SK-N-SH (cell line): ENCODE data around the gene ZER1. TPM values are rescaled to one million over a fixed set of nuclear protein-coding genes. Genes with fewer than 3 reads are reported as not detected.

Experiments used
- CTCF ChIA-PET: fragments of 300-600, 350-600 bp; formaldehyde crosslinking; extraction: SDS; loops from one replicate; lab custom pipeline; 2021; lab: Yijun Ruan, JAX
- POLR2A ChIA-PET: fragments of 350-600 bp; sonication (Branson Sonifier 250); formaldehyde crosslinking; extraction: SDS; loops from one replicate; lab custom pipeline; 2020; ENCODE audit warnings: antibody characterized with exemption, inconsistent platforms; lab: Yijun Ruan, JAX
- DNase-seq: peaks from one replicate; pipeline ENCODE4 v3.0.0; 2012
- H2AFZ ChIP-seq: fragments of 200-600 bp; sonication (generic); 2 replicates; pipeline ENCODE4 v1.8.1; 2016; ENCODE audit warnings: antibody characterized with exemption, mild to moderate bottlenecking, low read depth
- H3F3A ChIP-seq: fragments of 200-600 bp; sonication (generic); replicated peaks from 2 replicates; pipeline ENCODE3; 2016; ENCODE audit warnings: antibody characterized with exemption, mild to moderate bottlenecking; ENCODE audit not compliant: insufficient read depth
- H3K27ac ChIP-seq, 2 experiments: fragments of 200-500 bp in 1 of 2; fragments of 200-600 bp in 1 of 2; sonication (Bioruptor generic) in 1 of 2; sonication (generic), shearing (Covaris generic) in 1 of 2; 2 replicates each; pipeline versions ENCODE4 v1.5.1 to v1.6.1; 2014 to 2016; ENCODE audit warnings: low read depth in 2 of 2, inconsistent platforms in 1 of 2, low read length in 1 of 2, mild to moderate bottlenecking in 1 of 2, mixed read lengths in 1 of 2
- H3K27me3 ChIP-seq: fragments of 200-600 bp; sonication (generic), shearing (Covaris generic); 2 replicates; pipeline ENCODE4 v1.6.1; 2016; ENCODE audit warnings: mixed run types; ENCODE audit not compliant: insufficient read depth
- H3K36me3 ChIP-seq, 2 experiments: fragments of 200-500 bp in 1 of 2; fragments of 200-600 bp in 1 of 2; sonication (Bioruptor generic) in 1 of 2; sonication (generic) in 1 of 2; replicated peaks in 1 of 2; 2 replicates each; pipeline versions ENCODE3 to v1.5.1; 2014 to 2016; ENCODE audit warnings: low read length in 1 of 2, mild to moderate bottlenecking in 1 of 2; ENCODE audit not compliant: insufficient read depth in 2 of 2, control insufficient read depth in 1 of 2
- H3K4me1 ChIP-seq, 2 experiments: fragments of 200-500 bp in 1 of 2; fragments of 200-600 bp in 1 of 2; sonication (Bioruptor generic) in 1 of 2; sonication (generic), shearing (Covaris generic) in 1 of 2; 2 replicates each; pipeline versions ENCODE4 v1.5.1 to v1.6.1; 2014 to 2016; ENCODE audit warnings: low read depth in 1 of 2, low read length in 1 of 2, mixed run types in 1 of 2; ENCODE audit not compliant: insufficient read depth in 2 of 2, control insufficient read depth in 1 of 2
- H3K4me2 ChIP-seq: fragments of 200-600 bp; sonication (generic), shearing (Covaris generic); 2 replicates; pipeline ENCODE4 v1.6.1; 2017; ENCODE audit warnings: mixed run types
- H3K4me3 ChIP-seq, 2 experiments: fragments of 200-500 bp in 1 of 2; fragments of 200-600 bp in 1 of 2; sonication (Bioruptor generic) in 1 of 2; sonication (generic), shearing (Covaris generic) in 1 of 2; 2 replicates each; pipeline versions ENCODE4 v1.5.1 to v1.8.1; 2014 to 2016; ENCODE audit warnings: low read depth in 2 of 2, inconsistent platforms in 1 of 2, low read length in 1 of 2, mild to moderate bottlenecking in 1 of 2, mixed read lengths in 1 of 2, moderate library complexity in 1 of 2
- H3K79me2 ChIP-seq: fragments of 200-600 bp; sonication (generic); 2 replicates; pipeline ENCODE4 v1.8.1; 2017; ENCODE audit warnings: mild to moderate bottlenecking; ENCODE audit not compliant: insufficient read depth
- H3K9ac ChIP-seq: fragments of 200-600 bp; sonication (generic); 2 replicates; pipeline ENCODE4 v1.6.1; 2017; ENCODE audit warnings: mixed run types
- H3K9me2 ChIP-seq: fragments of 200-600 bp; sonication (generic); 2 replicates; pipeline ENCODE4 v1.6.1; 2017; ENCODE audit warnings: mixed run types
- H3K9me3 ChIP-seq: fragments of 200-600 bp; sonication (generic); 2 replicates; pipeline ENCODE4 v1.6.1; 2017; ENCODE audit warnings: mixed run types, mild to moderate bottlenecking, moderate library complexity
- H4K20me1 ChIP-seq: fragments of 200-600 bp; sonication (generic); 2 replicates; pipeline ENCODE4 v1.6.1; 2017; ENCODE audit warnings: mild to moderate bottlenecking, mixed run types; ENCODE audit not compliant: insufficient read depth
- CHD2 ChIP-seq: fragments of 150-350 bp; IDR thresholded peaks from 2 replicates; pipeline ENCODE4 v1.6.1; 2018; ENCODE audit warnings: low read length; ENCODE audit not compliant: partially characterized antibody
- ELF1 ChIP-seq: IDR thresholded peaks from 2 replicates; pipeline ENCODE4 v1.4.0; 2012
- EZH2phosphoT487 ChIP-seq: fragments of 200-600 bp; sonication (generic); IDR thresholded peaks from 2 replicates; pipeline ENCODE4 v1.6.1; 2017; ENCODE audit warnings: low read depth, mixed run types, mild to moderate bottlenecking, antibody characterized with exemption, moderate library complexity, borderline replicate concordance
- FOXJ3 ChIP-seq: sonication (generic); formaldehyde crosslinking; IDR thresholded peaks from 2 replicates; pipeline ENCODE4 v1.5.1; 2020; ENCODE audit warnings: mild to moderate bottlenecking, missing genetic modification reagents
- GABPA ChIP-seq: IDR thresholded peaks from 2 replicates; pipeline ENCODE4 v1.4.0; 2012; ENCODE audit warnings: low read depth, mild to moderate bottlenecking
- IRF3 ChIP-seq: fragments of 150-350 bp; IDR thresholded peaks from 2 replicates; pipeline ENCODE4 v1.6.1; 2016; ENCODE audit warnings: mild to moderate bottlenecking, low read depth, low read length
- MAX ChIP-seq: IDR thresholded peaks from 2 replicates; pipeline ENCODE4 v1.4.0; 2012; ENCODE audit warnings: low read depth
- NRF1 ChIP-seq: IDR thresholded peaks from 2 replicates; pipeline ENCODE4 v1.6.1; 2012; ENCODE audit warnings: low read depth, mild to moderate bottlenecking, low read length
- PBX3 ChIP-seq: IDR thresholded peaks from 2 replicates; pipeline ENCODE4; 2012
- POLR2AphosphoS5 ChIP-seq: IDR thresholded peaks from 2 replicates; pipeline ENCODE4 v1.6.1; 2012; ENCODE audit warnings: low read depth, low read length
- RCOR1 ChIP-seq: fragments of 150-350 bp; IDR thresholded peaks from 2 replicates; pipeline ENCODE4 v1.6.1; 2017; ENCODE audit warnings: antibody characterized with exemption, low read length
- RFX5 ChIP-seq: IDR thresholded peaks from 2 replicates; pipeline ENCODE4 v1.6.1; 2012; ENCODE audit warnings: mild to moderate bottlenecking, improper control_type of control experiment, low read length
- SIN3A ChIP-seq: IDR thresholded peaks from 2 replicates; pipeline ENCODE4 v1.6.1; 2012; ENCODE audit warnings: low read depth, mild to moderate bottlenecking, low read length, moderate library complexity, borderline replicate concordance
- TAF1 ChIP-seq: IDR thresholded peaks from 2 replicates; pipeline ENCODE4 v1.6.1; 2012; ENCODE audit warnings: low read depth, mild to moderate bottlenecking, low read length, moderate library complexity, borderline replicate concordance
- TEAD4 ChIP-seq: IDR thresholded peaks from 2 replicates; pipeline ENCODE4 v1.4.0; 2012; ENCODE audit warnings: mild to moderate bottlenecking, borderline replicate concordance; ENCODE audit not compliant: insufficient read depth
- YY1 ChIP-seq: IDR thresholded peaks from 2 replicates; pipeline ENCODE4 v1.4.0; 2012; ENCODE audit warnings: low read depth, mild to moderate bottlenecking
- WGBS: methylation state at CpG from one replicate; pipeline ENCODE4 v1.1.6; 2017; ENCODE audit warnings: low lambda C conversion rate; 5-methylcytosine and 5-hydroxymethylcytosine counted together
- polyA plus RNA-seq, 3 experiments: library from polyadenylated mRNA; depleted of rRNA; stranded (reverse); fragments of >200 nt; gene quantifications; 2 replicates each; pipeline ENCODE4 v1.2.3, GENCODE V29; 2012
- TF ChIP-seq, protein P1 (sequence below): fragments of 150-350 bp; IDR thresholded peaks from 2 replicates; pipeline ENCODE4 v1.6.1; 2017; ENCODE audit warnings: antibody characterized with exemption, low read length, low read depth, borderline replicate concordance
- TF ChIP-seq, protein P2 (sequence below): fragments of 200-600 bp; sonication (generic); IDR thresholded peaks from 2 replicates; pipeline ENCODE4 v1.6.1; 2017; ENCODE audit warnings: antibody characterized with exemption, mild to moderate bottlenecking, moderate library complexity

Gene ZER1
- polyA plus RNA-seq, 1 of the 3 experiments (the other 2 are of a cell fraction), result 30.9 TPM

DNA sequence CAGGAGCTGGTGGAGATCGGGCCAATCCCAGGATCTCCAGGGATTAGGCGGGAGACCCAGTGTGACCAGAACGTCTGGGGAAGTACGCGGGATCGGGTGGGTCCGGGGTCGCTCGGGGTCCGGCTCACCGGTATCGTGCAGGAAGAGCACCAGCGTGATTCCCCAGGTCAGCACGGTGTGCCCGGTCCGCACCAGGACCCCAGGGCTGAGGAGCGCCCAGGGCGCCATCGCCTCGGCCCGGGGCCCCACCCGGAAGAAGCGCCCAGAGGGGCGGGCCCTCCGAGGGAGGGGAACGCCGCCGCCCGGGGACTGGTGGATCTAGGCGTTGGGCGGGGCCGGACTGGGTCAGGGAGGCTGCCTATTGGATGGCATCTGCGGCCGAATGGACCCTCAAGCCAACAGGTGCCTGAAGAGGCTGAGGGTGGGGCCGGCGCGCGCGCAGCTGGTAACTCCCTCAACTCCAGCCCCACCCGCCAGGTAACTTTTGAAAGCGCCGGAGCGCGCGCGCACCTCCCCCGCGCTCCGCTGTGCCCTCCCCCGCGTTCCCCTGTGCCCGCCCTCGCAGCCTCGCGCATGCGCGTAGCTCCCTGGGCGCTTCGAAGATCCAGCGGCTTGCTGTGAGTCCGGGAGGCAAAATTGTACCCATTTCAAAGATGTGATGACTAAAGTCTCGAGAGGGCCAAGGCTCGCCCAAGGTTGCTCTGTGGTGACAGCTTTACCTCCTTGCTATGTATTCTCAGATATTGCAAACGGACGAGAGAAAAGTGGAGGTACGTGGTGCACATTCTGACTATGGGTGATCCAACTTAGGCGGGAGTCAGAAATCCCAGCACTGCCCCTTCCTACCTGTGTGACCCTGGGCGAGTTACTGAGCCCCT, 47.6 kb downstream of the ZER1 start, which contains the start of gene ZDHHC12:
ZDHHC12 (minus strand) TSS at position 262 of the 878 bp plus-strand sequence; CDS start at position 228, 34 bp downstream.
- peak; percentile 51; the same call in 1 of the 2 replicates for TF ChIP-seq GABPA
- 0 out of 2 replicates have a peak, but pooled peaks have one; percentile 28 for TF ChIP-seq SIN3A
- TF ChIP-seq POLR2AphosphoS5, result peak; percentile 77
- TF ChIP-seq, protein P1, sequence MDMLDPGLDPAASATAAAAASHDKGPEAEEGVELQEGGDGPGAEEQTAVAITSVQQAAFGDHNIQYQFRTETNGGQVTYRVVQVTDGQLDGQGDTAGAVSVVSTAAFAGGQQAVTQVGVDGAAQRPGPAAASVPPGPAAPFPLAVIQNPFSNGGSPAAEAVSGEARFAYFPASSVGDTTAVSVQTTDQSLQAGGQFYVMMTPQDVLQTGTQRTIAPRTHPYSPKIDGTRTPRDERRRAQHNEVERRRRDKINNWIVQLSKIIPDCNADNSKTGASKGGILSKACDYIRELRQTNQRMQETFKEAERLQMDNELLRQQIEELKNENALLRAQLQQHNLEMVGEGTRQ, result no peak
- no peak for TF ChIP-seq RFX5
- peak; percentile 58; the same call in 1 of the 2 replicates for TF ChIP-seq TAF1
- TF ChIP-seq IRF3, result 0 out of 2 replicates have a peak, but pooled peaks have one; percentile 28
- peak; percentile 91 for TF ChIP-seq ELF1
- TF ChIP-seq CHD2, result peak; percentile 6
- TF ChIP-seq RCOR1, result peak; percentile 86
- TF ChIP-seq, protein P2, sequence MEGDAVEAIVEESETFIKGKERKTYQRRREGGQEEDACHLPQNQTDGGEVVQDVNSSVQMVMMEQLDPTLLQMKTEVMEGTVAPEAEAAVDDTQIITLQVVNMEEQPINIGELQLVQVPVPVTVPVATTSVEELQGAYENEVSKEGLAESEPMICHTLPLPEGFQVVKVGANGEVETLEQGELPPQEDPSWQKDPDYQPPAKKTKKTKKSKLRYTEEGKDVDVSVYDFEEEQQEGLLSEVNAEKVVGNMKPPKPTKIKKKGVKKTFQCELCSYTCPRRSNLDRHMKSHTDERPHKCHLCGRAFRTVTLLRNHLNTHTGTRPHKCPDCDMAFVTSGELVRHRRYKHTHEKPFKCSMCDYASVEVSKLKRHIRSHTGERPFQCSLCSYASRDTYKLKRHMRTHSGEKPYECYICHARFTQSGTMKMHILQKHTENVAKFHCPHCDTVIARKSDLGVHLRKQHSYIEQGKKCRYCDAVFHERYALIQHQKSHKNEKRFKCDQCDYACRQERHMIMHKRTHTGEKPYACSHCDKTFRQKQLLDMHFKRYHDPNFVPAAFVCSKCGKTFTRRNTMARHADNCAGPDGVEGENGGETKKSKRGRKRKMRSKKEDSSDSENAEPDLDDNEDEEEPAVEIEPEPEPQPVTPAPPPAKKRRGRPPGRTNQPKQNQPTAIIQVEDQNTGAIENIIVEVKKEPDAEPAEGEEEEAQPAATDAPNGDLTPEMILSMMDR, result no peak
- TF ChIP-seq NRF1, result peak; percentile 87
- TF ChIP-seq TEAD4, result no peak
- no peak for TF ChIP-seq FOXJ3 (CRISPR knock-in tag)
- no peak for TF ChIP-seq EZH2phosphoT487
- TF ChIP-seq MAX, result peak; percentile 56; the same call in 1 of the 2 replicates
- TF ChIP-seq PBX3, result no peak
- peak; percentile 75 for TF ChIP-seq YY1
- H3K9ac ChIP-seq, result peak within 1 kb of the TSS; percentile 55
- peak; percentile 99 for DNase-seq
- CTCF ChIA-PET, result interaction anchor here (0.6 to 1.9 kb wide), 10 partner anchors 9 to 128 kb away, joined by 3 to 12 read pairs (median 4); partner anchors contain the start of genes ENDOG, PKN3, SET and SPOUT1
- H3K27ac ChIP-seq, result peak within 1 kb of the TSS; percentile 25 to 69; a peak in 3 of 4 replicates
- H3K9me2 ChIP-seq, result no peaks in the 10 kb centered on the region
- H3K27me3 ChIP-seq, result no peaks in the 10 kb centered on the region
- H2AFZ ChIP-seq, result peak within 1 kb of the TSS; percentile 79
- H3K36me3 ChIP-seq, result peaks cover 0 to 7% of the 10 kb centered on the region in 2 experiments
- WGBS, result 2% methylated on average over 43 of the region's 68 CpGs
- H3K4me1 ChIP-seq, result peaks cover 0 to 22% of the 10 kb centered on the region in 2 experiments; a peak in 1 of 4 replicates
- no peaks in the 10 kb centered on the region for H3K9me3 ChIP-seq
- H3K79me2 ChIP-seq, result no peaks in the 10 kb centered on the region
- peak within 1 kb of the TSS; percentile 84 for H3K4me2 ChIP-seq
- H4K20me1 ChIP-seq, result no peaks in the 10 kb centered on the region
- POLR2A ChIA-PET, result interaction anchor here (0.5 to 1.4 kb wide), 5 partner anchors 17 to 307 kb away, joined by 3 to 6 read pairs (median 4); partner anchors contain the start of gene ENDOG
- peak within 1 kb of the TSS; percentile 70 to 75 for H3K4me3 ChIP-seq
- H3F3A ChIP-seq, result peaks cover 6% of the 10 kb centered on the region
